BJ (cell line): Measurements from ENCODE around the gene CHCHD3. TPM values are rescaled to one million over a fixed set of nuclear protein-coding genes. Genes with fewer than 3 reads are reported as not detected.

ENCODE experiments used
- CTCF ChIA-PET: fragments of 350-600 bp; formaldehyde crosslinking; extraction: SDS; loops from one replicate; lab custom pipeline; 2021; ENCODE audit warnings: antibody characterized with exemption, inconsistent platforms; lab: Yijun Ruan, JAX
- POLR2A ChIA-PET: fragments of 300-600 bp; sonication (Branson Sonifier 250); formaldehyde crosslinking; extraction: SDS; loops from one replicate; lab custom pipeline; 2021; ENCODE audit warnings: antibody characterized with exemption; lab: Charles Lee
- DNase-seq: peaks from one replicate; pipeline ENCODE4 v3.0.0-alpha.2; 2011; ENCODE audit warnings: low read depth
- H3K27me3 ChIP-seq: 2 replicates; pipeline ENCODE4 v1.6.0; 2011; ENCODE audit warnings: low read length; ENCODE audit not compliant: control insufficient read depth, insufficient read depth
- H3K36me3 ChIP-seq: 2 replicates; pipeline ENCODE4 v1.5.1; 2011; ENCODE audit warnings: low read length; ENCODE audit not compliant: control insufficient read depth, insufficient read depth
- H3K4me3 ChIP-seq: 2 replicates; pipeline ENCODE4 v1.5.1; 2011; ENCODE audit warnings: low read depth, mild to moderate bottlenecking, control low read depth, low read length
- polyA plus RNA-seq: library from polyadenylated mRNA; depleted of rRNA; stranded (reverse); fragments of >200 nt; gene quantifications from 2 replicates; pipeline ENCODE4 v1.2.3, GENCODE V29; 2011
- TF ChIP-seq, protein P1 (sequence below): IDR thresholded peaks from 2 replicates; pipeline ENCODE4 v1.5.1; 2011; ENCODE audit warnings: low read depth, mild to moderate bottlenecking, control low read depth, inconsistent platforms, low read length, moderate library complexity; ENCODE audit not compliant: insufficient read depth

Gene CHCHD3
- polyA plus RNA-seq, 1 experiment, result 47.2 TPM

- DNase-seq, result no peak
- no peak overlapping the region for H3K4me3 ChIP-seq
- H3K27me3 ChIP-seq, result no peaks in the 10 kb centered on the region
- ChIA-PET POLR2A (no interaction called here), CTCF (interaction anchor here (0.5 kb wide), 1 partner anchor 51 kb away, joined by 3 read pairs; no protein-coding TSS in a partner anchor)
- H3K36me3 ChIP-seq, result no peaks in the 10 kb centered on the region
- TF ChIP-seq, protein P1, sequence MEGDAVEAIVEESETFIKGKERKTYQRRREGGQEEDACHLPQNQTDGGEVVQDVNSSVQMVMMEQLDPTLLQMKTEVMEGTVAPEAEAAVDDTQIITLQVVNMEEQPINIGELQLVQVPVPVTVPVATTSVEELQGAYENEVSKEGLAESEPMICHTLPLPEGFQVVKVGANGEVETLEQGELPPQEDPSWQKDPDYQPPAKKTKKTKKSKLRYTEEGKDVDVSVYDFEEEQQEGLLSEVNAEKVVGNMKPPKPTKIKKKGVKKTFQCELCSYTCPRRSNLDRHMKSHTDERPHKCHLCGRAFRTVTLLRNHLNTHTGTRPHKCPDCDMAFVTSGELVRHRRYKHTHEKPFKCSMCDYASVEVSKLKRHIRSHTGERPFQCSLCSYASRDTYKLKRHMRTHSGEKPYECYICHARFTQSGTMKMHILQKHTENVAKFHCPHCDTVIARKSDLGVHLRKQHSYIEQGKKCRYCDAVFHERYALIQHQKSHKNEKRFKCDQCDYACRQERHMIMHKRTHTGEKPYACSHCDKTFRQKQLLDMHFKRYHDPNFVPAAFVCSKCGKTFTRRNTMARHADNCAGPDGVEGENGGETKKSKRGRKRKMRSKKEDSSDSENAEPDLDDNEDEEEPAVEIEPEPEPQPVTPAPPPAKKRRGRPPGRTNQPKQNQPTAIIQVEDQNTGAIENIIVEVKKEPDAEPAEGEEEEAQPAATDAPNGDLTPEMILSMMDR, result no peak
Observed at GRCh38 chr7:132881317-132881716, 200.6 kb downstream of the CHCHD3 start.

DNA sequence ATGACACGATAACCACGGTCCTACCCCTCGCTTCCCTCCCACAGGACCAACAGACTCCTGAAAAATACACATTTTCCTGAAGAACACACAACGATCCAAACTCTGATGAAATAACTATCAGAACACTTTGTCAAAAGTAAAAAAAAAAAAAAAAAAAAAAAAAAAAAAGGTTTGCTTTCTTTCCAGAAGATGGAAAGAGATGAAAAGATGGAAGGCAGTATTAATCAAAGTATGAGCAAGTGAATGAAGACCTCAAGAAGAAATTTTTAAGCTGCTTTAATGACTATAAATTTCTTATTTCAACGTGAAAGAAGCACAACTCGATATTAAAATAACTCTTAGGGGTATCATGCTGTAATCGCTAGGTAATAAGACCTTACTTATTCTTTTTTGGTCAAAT is 202.3 kb downstream of the CHCHD3 start:
- H3K36me3 ChIP-seq, result no peaks in the 10 kb centered on the region
- ChIA-PET POLR2A (no interaction called here), CTCF (interaction anchor here (1.1 kb wide), 1 partner anchor 10 kb away, joined by 4 read pairs; no protein-coding TSS in a partner anchor)
- no peaks in the 10 kb centered on the region for H3K27me3 ChIP-seq
- DNase-seq, result no peak
- no peak overlapping the region for H3K4me3 ChIP-seq
- TF ChIP-seq, protein P1, result no peak

- CTCF ChIA-PET, result no interaction called here
- POLR2A ChIA-PET, result no interaction called here
- TF ChIP-seq, protein P1, result no peak
- no peaks in the 10 kb centered on the region for H3K27me3 ChIP-seq
- DNase-seq, result no peak
- H3K36me3 ChIP-seq, result no peaks in the 10 kb centered on the region
- H3K4me3 ChIP-seq, result no peak overlapping the region
Observed at GRCh38 chr7:132878204-132878919, 203.5 kb downstream of the CHCHD3 start.

GRCh38 chr7:132877573-132877972 is 204.3 kb downstream of the CHCHD3 start:
- DNase-seq, result no peak
- no peak overlapping the region for H3K4me3 ChIP-seq
- H3K36me3 ChIP-seq, result no peaks in the 10 kb centered on the region
- no peaks in the 10 kb centered on the region for H3K27me3 ChIP-seq
- ChIA-PET POLR2A (no interaction called here), CTCF (no interaction called here)
- TF ChIP-seq, protein P1, result no peak

DNA sequence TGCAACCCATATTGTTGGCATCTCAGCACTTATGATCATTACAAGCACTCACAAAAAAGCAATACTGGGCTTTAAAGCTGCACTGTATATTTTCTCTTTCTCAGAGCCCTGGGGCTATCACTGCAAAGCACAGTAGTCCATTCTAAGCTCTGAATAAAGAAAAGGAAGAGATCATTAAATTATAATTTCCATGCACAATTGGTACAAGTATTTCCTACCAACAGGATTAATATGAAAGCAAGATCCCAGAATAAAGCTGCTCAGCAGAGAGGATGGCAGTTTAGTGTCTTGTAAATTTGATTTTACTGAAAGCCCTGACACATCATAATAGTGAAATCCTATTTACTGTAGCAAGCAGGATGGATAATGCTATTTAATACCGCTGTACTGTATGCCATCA is 205.3 kb downstream of the CHCHD3 start:
- CTCF ChIA-PET, result no interaction called here

More for the DNA sequence above, 205.3 kb downstream of the CHCHD3 start:
- no peaks in the 10 kb centered on the region for H3K36me3 ChIP-seq
- no peak overlapping the region for H3K4me3 ChIP-seq
- H3K27me3 ChIP-seq, result no peaks in the 10 kb centered on the region
- no peak for DNase-seq
- POLR2A ChIA-PET, result interaction anchor here (0.5 kb wide), 1 partner anchor 11 kb away, joined by 3 read pairs; no protein-coding TSS in a partner anchor
- TF ChIP-seq, protein P1, result no peak
